ENCODE results near the gene CCDC167. TPM values are rescaled to one million over a fixed set of nuclear protein-coding genes. Genes with fewer than 3 reads are reported as not detected.

Gene CCDC167
- total RNA-seq, 1 experiment from 2014 or later: 47.6 TPM

GRCh38 chr6:37489697-37490336 is 9.9 kb downstream of the CCDC167 start:
- no peak for DNase-seq (ENCODE audit: low read depth)

GRCh38 chr6:37488476-37488875 is 11.2 kb downstream of the CCDC167 start:
- DNase-seq (ENCODE audit: low read depth): no peak

- DNase-seq (ENCODE audit: low read depth): no peak
Observed at GRCh38 chr6:37487591-37488380, 11.9 kb downstream of the CCDC167 start.

- no peak for DNase-seq (ENCODE audit: low read depth)
Observed at GRCh38 chr6:37486121-37486839, 13.4 kb downstream of the CCDC167 start.

GRCh38 chr6:37485291-37485702 is 14.4 kb downstream of the CCDC167 start:
- DNase-seq (ENCODE audit: low read depth): no peak

GRCh38 chr6:37484786-37485170 is 14.9 kb downstream of the CCDC167 start:
- DNase-seq (ENCODE audit: low read depth): no peak

GRCh38 chr6:37483917-37484785 is 15.5 kb downstream of the CCDC167 start:
- DNase-seq (ENCODE audit: low read depth): peak; percentile 10

- DNase-seq (ENCODE audit: low read depth): no peak
Observed at GRCh38 chr6:37483252-37483901, 16.3 kb downstream of the CCDC167 start.

GRCh38 chr6:37482606-37483251 is 17.0 kb downstream of the CCDC167 start:
- DNase-seq (ENCODE audit: low read depth): no peak

- no peak for DNase-seq (ENCODE audit: low read depth)
Observed at GRCh38 chr6:37481711-37482605, 17.7 kb downstream of the CCDC167 start.

GRCh38 chr6:37480951-37481534 is 18.6 kb downstream of the CCDC167 start:
- no peak for DNase-seq (ENCODE audit: low read depth)

GRCh38 chr6:37480118-37480736 is 19.5 kb downstream of the CCDC167 start:
- no peak for DNase-seq (ENCODE audit: low read depth)

GRCh38 chr6:37479266-37479854 is 20.3 kb downstream of the CCDC167 start:
- no peak for DNase-seq (ENCODE audit: low read depth)

GRCh38 chr6:37478827-37479226 is 20.9 kb downstream of the CCDC167 start:
- DNase-seq (ENCODE audit: low read depth): no peak

- DNase-seq (ENCODE audit: low read depth): no peak
Observed at GRCh38 chr6:37477656-37478435, 21.8 kb downstream of the CCDC167 start.

GRCh38 chr6:37477191-37477590 is 22.5 kb downstream of the CCDC167 start:
- DNase-seq (ENCODE audit: low read depth): no peak

GRCh38 chr6:37474316-37474715 is 25.4 kb downstream of the CCDC167 start:
- no peak for DNase-seq (ENCODE audit: low read depth)
